ENCODE measurements around the gene WDR83.

DNA sequence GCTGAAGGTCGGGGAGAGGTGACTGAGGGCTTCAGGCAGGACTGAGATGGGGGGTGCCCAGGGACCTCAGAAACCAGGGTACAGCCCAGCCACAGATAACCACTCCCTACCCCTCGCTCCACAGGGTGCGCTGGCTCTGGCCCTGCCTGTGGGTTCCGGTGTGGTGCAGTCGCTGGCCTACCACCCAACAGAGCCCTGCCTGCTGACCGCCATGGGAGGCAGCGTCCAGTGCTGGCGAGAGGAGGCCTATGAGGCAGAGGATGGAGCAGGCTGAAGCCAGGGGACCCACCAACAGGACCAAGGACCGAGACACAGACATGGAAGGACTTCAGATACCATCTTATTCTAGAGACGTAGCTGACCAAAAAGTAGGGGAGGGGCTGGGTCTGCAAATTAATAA is 8.8 kb downstream of the WDR83 start:
- 0 out of 3 replicates have a peak, but pooled peaks of 1 of the 2 experiments have one; percentile 18 for TF ChIP-seq POLR2A (IDR thresholded peaks at IDR 0.05; ENCODE audit: control extremely low read depth in 1 of 2, low read depth in 2 of 2, low read length in 2 of 2)
- TF ChIP-seq TAF1 (IDR thresholded peaks at IDR 0.05; ENCODE audit: low read depth, low read length): no peak
- TF ChIP-seq, protein P1, sequence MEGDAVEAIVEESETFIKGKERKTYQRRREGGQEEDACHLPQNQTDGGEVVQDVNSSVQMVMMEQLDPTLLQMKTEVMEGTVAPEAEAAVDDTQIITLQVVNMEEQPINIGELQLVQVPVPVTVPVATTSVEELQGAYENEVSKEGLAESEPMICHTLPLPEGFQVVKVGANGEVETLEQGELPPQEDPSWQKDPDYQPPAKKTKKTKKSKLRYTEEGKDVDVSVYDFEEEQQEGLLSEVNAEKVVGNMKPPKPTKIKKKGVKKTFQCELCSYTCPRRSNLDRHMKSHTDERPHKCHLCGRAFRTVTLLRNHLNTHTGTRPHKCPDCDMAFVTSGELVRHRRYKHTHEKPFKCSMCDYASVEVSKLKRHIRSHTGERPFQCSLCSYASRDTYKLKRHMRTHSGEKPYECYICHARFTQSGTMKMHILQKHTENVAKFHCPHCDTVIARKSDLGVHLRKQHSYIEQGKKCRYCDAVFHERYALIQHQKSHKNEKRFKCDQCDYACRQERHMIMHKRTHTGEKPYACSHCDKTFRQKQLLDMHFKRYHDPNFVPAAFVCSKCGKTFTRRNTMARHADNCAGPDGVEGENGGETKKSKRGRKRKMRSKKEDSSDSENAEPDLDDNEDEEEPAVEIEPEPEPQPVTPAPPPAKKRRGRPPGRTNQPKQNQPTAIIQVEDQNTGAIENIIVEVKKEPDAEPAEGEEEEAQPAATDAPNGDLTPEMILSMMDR (IDR thresholded peaks at IDR 0.05; ENCODE audit: control extremely low read depth in 1 of 3, insufficient read depth in 1 of 3, low read depth in 1 of 3, low read length in 3 of 3): no peak
- TF ChIP-seq HDAC6 (IDR thresholded peaks at IDR 0.05; ENCODE audit: low read depth, low read length): no peak
- no peak for TF ChIP-seq YY1 (IDR thresholded peaks at IDR 0.05; ENCODE audit: low read depth, low read length)
- TF ChIP-seq TEAD4 (IDR thresholded peaks at IDR 0.05; ENCODE audit: low read depth, low read length): no peak
- no peak; the same call in 1 of the 2 replicates for TF ChIP-seq POLR2AphosphoS5 (IDR thresholded peaks at IDR 0.05; ENCODE audit: low read depth, low read length)
- TF ChIP-seq JUND (IDR thresholded peaks at IDR 0.05; ENCODE audit: low read length): no peak

Data from H1 (cell line).